Fibroblast of villous mesenchyme (primary cell): ENCODE measurements around the gene MTHFD2L. TPM values are rescaled to one million over a fixed set of nuclear protein-coding genes. Genes with fewer than 3 reads are reported as not detected.
A peak's percentile ranks its signal among the peaks of the same experiment; 100 is the strongest.

Experiments used
- DNase-seq: peaks from one replicate; pipeline ENCODE4 v3.0.0-alpha.2; 2010; ENCODE audit warnings: low read depth
- H3K4me3 ChIP-seq: 2 replicates; pipeline ENCODE4 v1.5.1; 2011; ENCODE audit warnings: low read depth, mild to moderate bottlenecking, low read length
- CTCF ChIP-seq: IDR thresholded peaks from 2 replicates; pipeline ENCODE4 v1.5.1; 2012; ENCODE audit warnings: low read depth, mild to moderate bottlenecking, low read length; ENCODE audit not compliant: insufficient read depth
- total RNA-seq: library from RNA; depleted of rRNA; stranded (reverse); fragments of >200 nt; gene quantifications from 2 replicates; pipeline ENCODE4 v1.2.3, GENCODE V29; 2012

Gene MTHFD2L
- total RNA-seq, 1 donor: 16.8 TPM

- TF ChIP-seq CTCF: no peak
- H3K4me3 ChIP-seq: no peak overlapping the region
- no peak for DNase-seq
These were observed 10.9 kb downstream of the MTHFD2L start for GRCh38 chr4:74168841-74169240.

GRCh38 chr4:74173321-74173720 lies 15.4 kb downstream of the MTHFD2L start:
- no peak for DNase-seq
- H3K4me3 ChIP-seq: no peak overlapping the region
- no peak for TF ChIP-seq CTCF

- DNase-seq: no peak
- H3K4me3 ChIP-seq: no peak overlapping the region
- TF ChIP-seq CTCF: no peak
These were observed 16.5 kb downstream of the MTHFD2L start for GRCh38 chr4:74174421-74174820.

GRCh38 chr4:74174941-74175340 lies 17.0 kb downstream of the MTHFD2L start:
- no peak for TF ChIP-seq CTCF
- DNase-seq: no peak
- no peak overlapping the region for H3K4me3 ChIP-seq

GRCh38 chr4:74175379-74175778 lies 17.5 kb downstream of the MTHFD2L start:
- no peak overlapping the region for H3K4me3 ChIP-seq
- no peak for DNase-seq
- TF ChIP-seq CTCF: no peak

GRCh38 chr4:74178798-74179197 lies 20.9 kb downstream of the MTHFD2L start:
- DNase-seq: no peak
- H3K4me3 ChIP-seq: no peak overlapping the region
- no peak for TF ChIP-seq CTCF

- peak; percentile 26 for DNase-seq
- no peak for TF ChIP-seq CTCF
- no peak overlapping the region for H3K4me3 ChIP-seq
These were observed 23.3 kb downstream of the MTHFD2L start for GRCh38 chr4:74181219-74181618.
